HepG2 (cell line): ENCODE data around the gene NBPF1. TPM values are rescaled to one million over a fixed set of nuclear protein-coding genes. Genes with fewer than 3 reads are reported as not detected.

ENCODE experiments used
- HNF4A ChIP-seq: sonication (generic); formaldehyde crosslinking; IDR thresholded peaks from 2 replicates; pipeline ENCODE4 v1.4.0; 2020; ENCODE audit warnings: missing genetic modification reagents
- KDM5A ChIP-seq: fragments of 200-600 bp; sonication (generic); IDR thresholded peaks from 2 replicates; pipeline ENCODE4 v1.7.0; 2018; ENCODE audit warnings: antibody characterized with exemption, mild to moderate bottlenecking, low read length, borderline replicate concordance
- NFAT5 ChIP-seq: sonication (generic); formaldehyde crosslinking; IDR thresholded peaks from 2 replicates; pipeline ENCODE4 v1.4.0; 2020; ENCODE audit warnings: missing genetic modification reagents
- PPARG ChIP-seq: conservative IDR thresholded peaks from 2 replicates; pipeline ENCODE4 v1.6.1; 2016; ENCODE audit warnings: missing biosample characterization, missing genetic modification reagents
- PTBP1 ChIP-seq: fragments of 200-400 bp; formaldehyde crosslinking; IDR thresholded peaks from 2 replicates; pipeline ENCODE4 v1.6.1; 2018; ENCODE audit warnings: low read length, low read depth; ENCODE audit not compliant: poor library complexity, severe bottlenecking
- RFX5 ChIP-seq: IDR thresholded peaks from 2 replicates; pipeline ENCODE4 v1.6.1; 2011; ENCODE audit warnings: low read depth, low read length, improper control_type of control experiment
- TBL1XR1 ChIP-seq: fragments of 150-350 bp; IDR thresholded peaks from 2 replicates; pipeline ENCODE4 v1.6.1; 2014; ENCODE audit warnings: borderline replicate concordance, low read length; ENCODE audit not compliant: partially characterized antibody
- TFDP1 ChIP-seq: IDR thresholded peaks from 2 replicates; pipeline ENCODE4 v1.6.1; 2016; ENCODE audit warnings: missing compliant biosample characterization, missing genetic modification reagents, borderline replicate concordance
- ZMYM4 ChIP-seq: sonication (generic); formaldehyde crosslinking; IDR thresholded peaks from 2 replicates; pipeline ENCODE4 v1.8.1; 2023; ENCODE audit warnings: mild to moderate bottlenecking, missing genetic modification reagents
- ZNF251 ChIP-seq: sonication (generic); formaldehyde crosslinking; IDR thresholded peaks from 2 replicates; pipeline ENCODE4 v1.9.0; 2021; ENCODE audit warnings: mild to moderate bottlenecking, missing genetic modification reagents
- ZNF3 ChIP-seq: IDR thresholded peaks from 2 replicates; pipeline ENCODE4 v1.7.0; 2017; ENCODE audit warnings: inconsistent platforms
- ZNF713 ChIP-seq: sonication (generic); formaldehyde crosslinking; IDR thresholded peaks from 2 replicates; pipeline ENCODE4 v1.4.0; 2020; ENCODE audit warnings: mild to moderate bottlenecking, missing genetic modification reagents
- ZNF782 ChIP-seq: sonication (generic); formaldehyde crosslinking; IDR thresholded peaks from 2 replicates; pipeline ENCODE4 v1.4.0; 2020; ENCODE audit warnings: missing genetic modification reagents, mild to moderate bottlenecking, borderline replicate concordance
- ZNF788 ChIP-seq: sonication (generic); formaldehyde crosslinking; IDR thresholded peaks from 2 replicates; pipeline ENCODE4 v1.5.0; 2020; ENCODE audit warnings: mild to moderate bottlenecking, missing genetic modification reagents, borderline replicate concordance
- ZNF891 ChIP-seq: sonication (generic); formaldehyde crosslinking; IDR thresholded peaks from 2 replicates; pipeline ENCODE4 v1.5.0; 2020; ENCODE audit warnings: mild to moderate bottlenecking, missing genetic modification reagents
- polyA plus RNA-seq, 8 experiments: library from polyadenylated mRNA; depleted of rRNA in 3 of 8; stranded (reverse) in 7 of 8; unstranded in 1 of 8; fragments of >200 nt; fragmentation: Illumina TruSeq in 4 of 8; extraction: Trizol in 4 of 8; gene quantifications; 2 replicates each; pipeline versions ENCODE4 v1.2.1 to v1.2.3, GENCODE V29; 2011 to 2016; ENCODE audit warnings: low read depth in 4 of 8, missing spikeins in 1 of 8, mixed read lengths in 1 of 8; ENCODE audit not compliant: insufficient read depth in 1 of 8
- total RNA-seq, 5 experiments: library from RNA; depleted of rRNA; stranded (reverse); fragments of >200 nt; fragmentation: Illumina TruSeq; extraction: Trizol; gene quantifications; 2 replicates each; pipeline ENCODE4 v1.2.3, GENCODE V29; 2016; ENCODE audit warnings: low read depth in 1 of 5
- TF ChIP-seq, protein P1 (sequence below): sonication (generic); formaldehyde crosslinking; IDR thresholded peaks from 2 replicates; pipeline ENCODE4 v1.4.0; 2020; ENCODE audit warnings: mild to moderate bottlenecking, missing genetic modification reagents
- TF ChIP-seq, protein P2 (sequence below): IDR thresholded peaks from 2 replicates; pipeline ENCODE4 v1.6.1; 2016; ENCODE audit warnings: missing biosample characterization, missing genetic modification reagents, low read depth

Gene NBPF1
- total and polyA plus RNA-seq, 2 of the 13 experiments (the other 11 are each of a cell fraction or from before 2014, with no cell fraction given): 30.3 to 35.6 TPM

- TF ChIP-seq ZNF891 (no peak), KDM5A (peak; percentile 53; the same call in 1 of the 2 replicates), ZNF782 (CRISPR knock-in tag) (peak; percentile 100), ZNF788 (CRISPR knock-in tag) (peak; percentile 97), PTBP1 (peak; percentile 99), TFDP1 (CRISPR knock-in tag) (peak; percentile 96), ZMYM4 (CRISPR knock-in tag) (peak; percentile 93), ZNF251 (CRISPR knock-in tag) (peak; percentile 95; the same call in 1 of the 2 replicates), ZNF3 (CRISPR knock-in tag) (no peak), PPARG (peak; percentile 45), HNF4A (CRISPR knock-in tag) (peak; percentile 47; the same call in 1 of the 2 replicates), RFX5 (peak; percentile 70; the same call in 1 of the 2 replicates), ZNF713 (CRISPR knock-in tag) (peak; percentile 99), NFAT5 (peak; percentile 97), TBL1XR1 (peak; percentile 28)
- TF ChIP-seq, protein P1, sequence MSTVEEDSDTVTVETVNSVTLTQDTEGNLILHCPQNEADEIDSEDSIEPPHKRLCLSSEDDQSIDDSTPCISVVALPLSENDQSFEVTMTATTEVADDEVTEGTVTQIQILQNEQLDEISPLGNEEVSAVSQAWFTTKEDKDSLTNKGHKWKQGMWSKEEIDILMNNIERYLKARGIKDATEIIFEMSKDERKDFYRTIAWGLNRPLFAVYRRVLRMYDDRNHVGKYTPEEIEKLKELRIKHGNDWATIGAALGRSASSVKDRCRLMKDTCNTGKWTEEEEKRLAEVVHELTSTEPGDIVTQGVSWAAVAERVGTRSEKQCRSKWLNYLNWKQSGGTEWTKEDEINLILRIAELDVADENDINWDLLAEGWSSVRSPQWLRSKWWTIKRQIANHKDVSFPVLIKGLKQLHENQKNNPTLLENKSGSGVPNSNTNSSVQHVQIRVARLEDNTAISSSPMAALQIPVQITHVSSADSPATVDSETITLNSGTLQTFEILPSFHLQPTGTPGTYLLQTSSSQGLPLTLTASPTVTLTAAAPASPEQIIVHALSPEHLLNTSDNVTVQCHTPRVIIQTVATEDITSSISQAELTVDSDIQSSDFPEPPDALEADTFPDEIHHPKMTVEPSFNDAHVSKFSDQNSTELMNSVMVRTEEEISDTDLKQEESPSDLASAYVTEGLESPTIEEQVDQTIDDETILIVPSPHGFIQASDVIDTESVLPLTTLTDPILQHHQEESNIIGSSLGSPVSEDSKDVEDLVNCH: peak; percentile 96
- TF ChIP-seq, protein P2, sequence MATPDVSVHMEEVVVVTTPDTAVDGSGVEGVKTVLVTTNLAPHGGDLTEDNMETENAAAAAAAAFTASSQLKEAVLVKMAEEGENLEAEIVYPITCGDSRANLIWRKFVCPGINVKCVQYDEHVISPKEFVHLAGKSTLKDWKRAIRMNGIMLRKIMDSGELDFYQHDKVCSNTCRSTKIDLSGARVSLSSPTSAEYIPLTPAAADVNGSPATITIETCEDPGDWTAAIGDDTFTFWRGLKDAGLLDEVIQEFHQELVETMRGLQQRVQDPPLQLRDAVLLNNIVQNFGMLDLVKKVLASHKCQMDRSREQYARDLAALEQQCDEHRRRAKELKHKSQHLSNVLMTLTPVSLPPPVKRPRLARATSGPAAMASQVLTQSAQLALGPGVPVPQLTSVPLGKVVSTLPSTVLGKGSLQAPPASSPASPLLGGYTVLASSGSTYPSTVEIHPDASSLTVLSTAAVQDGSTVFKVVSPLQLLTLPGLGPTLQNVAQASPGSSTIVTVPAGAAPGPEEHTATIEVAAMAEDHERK (CRISPR knock-in tag): no peak
Observed at GRCh38 chr1:16613185-16614147, at the start of gene NBPF1 (continued).
